OCI-LY1 (cell line): ENCODE results near the gene THSD8.

Experiments
- EZH2 ChIP-seq: fragments of 200-600 bp; sonication (generic), shearing (Covaris generic); IDR thresholded peaks from 2 replicates; pipeline ENCODE4 v1.8.0; 2017; ENCODE audit warnings: borderline replicate concordance, mixed run types, mild to moderate bottlenecking, antibody characterized with exemption, low read length, moderate library complexity, mixed read lengths
- TF ChIP-seq, protein P1 (sequence below): fragments of 200-600 bp; sonication (generic), shearing (Covaris generic); IDR thresholded peaks from 2 replicates; pipeline ENCODE4 v1.5.1; 2017; ENCODE audit warnings: mild to moderate bottlenecking, antibody characterized with exemption, low read length, moderate library complexity, mixed read lengths

DNA sequence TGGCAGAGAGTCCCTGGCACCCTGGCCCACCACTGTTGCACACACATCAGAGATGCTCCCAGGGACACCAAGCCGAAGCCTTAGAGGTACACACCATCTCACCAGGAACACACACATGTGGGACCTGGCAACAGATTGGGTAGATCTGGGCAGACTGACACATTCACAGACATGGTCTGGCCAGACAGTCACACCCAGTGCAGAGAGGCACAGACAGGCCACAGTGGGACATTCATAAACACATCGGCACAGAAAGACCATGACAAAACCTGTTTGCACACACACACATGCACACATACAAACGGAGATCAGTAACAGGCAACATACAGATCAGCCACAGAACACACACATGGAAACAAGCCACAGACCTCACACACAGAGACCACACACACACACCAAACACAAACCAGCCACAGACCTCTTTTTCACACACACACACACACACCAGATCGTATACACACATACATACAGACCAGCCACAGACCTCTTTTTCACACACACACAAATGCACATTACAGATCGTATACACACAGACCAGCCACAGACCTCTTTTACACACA lies 16.9 kb upstream of the THSD8 start:
- TF ChIP-seq, protein P1, sequence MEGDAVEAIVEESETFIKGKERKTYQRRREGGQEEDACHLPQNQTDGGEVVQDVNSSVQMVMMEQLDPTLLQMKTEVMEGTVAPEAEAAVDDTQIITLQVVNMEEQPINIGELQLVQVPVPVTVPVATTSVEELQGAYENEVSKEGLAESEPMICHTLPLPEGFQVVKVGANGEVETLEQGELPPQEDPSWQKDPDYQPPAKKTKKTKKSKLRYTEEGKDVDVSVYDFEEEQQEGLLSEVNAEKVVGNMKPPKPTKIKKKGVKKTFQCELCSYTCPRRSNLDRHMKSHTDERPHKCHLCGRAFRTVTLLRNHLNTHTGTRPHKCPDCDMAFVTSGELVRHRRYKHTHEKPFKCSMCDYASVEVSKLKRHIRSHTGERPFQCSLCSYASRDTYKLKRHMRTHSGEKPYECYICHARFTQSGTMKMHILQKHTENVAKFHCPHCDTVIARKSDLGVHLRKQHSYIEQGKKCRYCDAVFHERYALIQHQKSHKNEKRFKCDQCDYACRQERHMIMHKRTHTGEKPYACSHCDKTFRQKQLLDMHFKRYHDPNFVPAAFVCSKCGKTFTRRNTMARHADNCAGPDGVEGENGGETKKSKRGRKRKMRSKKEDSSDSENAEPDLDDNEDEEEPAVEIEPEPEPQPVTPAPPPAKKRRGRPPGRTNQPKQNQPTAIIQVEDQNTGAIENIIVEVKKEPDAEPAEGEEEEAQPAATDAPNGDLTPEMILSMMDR, result no peak
- TF ChIP-seq EZH2, result no peak
